ENCODE measurements around the gene HIBCH. TPM values are rescaled to one million over a fixed set of nuclear protein-coding genes. Genes with fewer than 3 reads are reported as not detected.

Gene HIBCH
- total and polyA plus RNA-seq, 2 experiments from 2014 or later = 25.7 to 42.3 TPM

- no peaks in the 10 kb centered on the region for H3K9me3 Mint-ChIP-seq
- no peak overlapping the region for H3K4me3 Mint-ChIP-seq
- Histone ChIP-seq H3K27ac (ENCODE audit: low read depth) (no peak overlapping the region), H3K4me3 (no peak overlapping the region), H3K4me2 (no peak overlapping the region), H3K27me3 (ENCODE audit: insufficient read depth) (peaks cover 28% of the 10 kb centered on the region), H3K36me3 (ENCODE audit: insufficient read depth) (no peaks in the 10 kb centered on the region), H4K20me1 (replicated peaks; ENCODE audit: insufficient read depth) (no peaks in the 10 kb centered on the region), H2AFZ (no peak overlapping the region), H3K4me1 (ENCODE audit: insufficient read depth) (peaks cover 8% of the 10 kb centered on the region; the same call in 1 of the 2 replicates), H3K9me2 (ENCODE audit: insufficient read depth) (no peaks in the 10 kb centered on the region), H3F3A (replicated peaks; ENCODE audit: low read depth) (no peaks in the 10 kb centered on the region), H3K79me2 (replicated peaks; ENCODE audit: insufficient read depth) (no peaks in the 10 kb centered on the region)
- ATAC-seq (no peak), DNase-seq (ENCODE audit: low spot score) (no peak)
- no peaks in the 10 kb centered on the region for H3K36me3 Mint-ChIP-seq (ENCODE audit: low read depth)
- TF ChIP-seq JUNB (IDR thresholded peaks at IDR 0.05; ENCODE audit: unreplicated experiment) (no peak), ZNF462 (CRISPR knock-in tag; IDR thresholded peaks at IDR 0.05) (no peak), ZNF331 (CRISPR knock-in tag; IDR thresholded peaks at IDR 0.05; ENCODE audit: low read depth) (no peak), REST (IDR thresholded peaks at IDR 0.05; ENCODE audit: unreplicated experiment) (no peak)
- H3K4me1 Mint-ChIP-seq = peaks cover 9% of the 10 kb centered on the region
- H3K27me3 Mint-ChIP-seq (ENCODE audit: insufficient read depth, low read depth, poor library complexity) = peaks cover 7% of the 10 kb centered on the region
- no peak overlapping the region for H3K27ac Mint-ChIP-seq
These were observed 137.5 kb downstream of the HIBCH start for GRCh38 chr2:190182071-190182524.
